ENCODE results near the gene ATP8A2. TPM values are rescaled to one million over a fixed set of nuclear protein-coding genes. Genes with fewer than 3 reads are reported as not detected.
"Not testable (repeated sequence)": the region's sequence is repeated elsewhere in the genome, so short reads cannot be mapped to it uniquely, and the experiment has no call there.

The ATP8A2 gene
- polyA plus RNA-seq (ENCODE audit: insufficient read length): 1.6 TPM

GRCh38 chr13:25371875-25372283 lies at the start of gene ATP8A2:
ATP8A2 (plus strand) TSS chr13:25371974; CDS start chr13:25372213, 239 bp downstream.
- no peak for DNase-seq

DNA sequence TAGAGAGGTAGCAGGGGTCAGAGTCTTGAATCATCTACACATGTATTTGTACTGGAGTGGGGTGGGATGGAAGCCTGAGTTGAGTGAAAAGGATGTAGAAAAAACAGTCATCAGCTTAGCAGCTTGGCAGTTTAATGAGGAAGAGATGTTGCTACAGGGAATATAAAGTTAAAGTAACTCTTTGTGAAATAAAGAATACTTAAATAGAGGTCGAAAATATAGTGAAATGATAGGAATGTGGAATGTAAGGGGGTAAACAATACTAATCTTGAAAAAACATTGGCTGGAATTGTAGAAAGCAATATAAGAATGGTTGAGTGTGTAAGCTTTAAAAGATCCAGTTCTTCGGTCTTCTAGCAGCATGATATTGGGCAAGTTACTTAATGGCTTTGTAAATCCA lies 47.7 kb upstream of the ATP8A2 start:
- DNase-seq: no peak

DNA sequence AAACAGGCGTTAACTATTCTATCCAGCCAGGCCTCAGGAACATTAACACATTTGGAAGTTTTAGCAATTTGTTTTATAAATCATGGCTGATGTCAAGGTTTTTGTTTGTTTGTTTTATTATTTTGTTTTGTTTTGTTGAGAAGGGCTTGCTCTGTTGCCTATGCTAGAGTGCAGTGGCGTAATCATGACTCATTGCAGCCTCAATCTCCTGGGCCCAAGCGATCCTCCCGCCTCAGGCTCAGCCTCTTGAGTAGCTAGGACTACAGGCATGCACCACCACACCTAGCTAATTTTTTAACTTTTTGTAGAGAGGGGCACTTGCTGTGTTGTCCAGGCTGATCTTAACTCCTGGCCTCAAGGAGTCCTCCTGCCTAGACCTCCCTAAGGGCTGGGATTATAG lies 42.1 kb upstream of the ATP8A2 start:
- DNase-seq: no peak

DNA sequence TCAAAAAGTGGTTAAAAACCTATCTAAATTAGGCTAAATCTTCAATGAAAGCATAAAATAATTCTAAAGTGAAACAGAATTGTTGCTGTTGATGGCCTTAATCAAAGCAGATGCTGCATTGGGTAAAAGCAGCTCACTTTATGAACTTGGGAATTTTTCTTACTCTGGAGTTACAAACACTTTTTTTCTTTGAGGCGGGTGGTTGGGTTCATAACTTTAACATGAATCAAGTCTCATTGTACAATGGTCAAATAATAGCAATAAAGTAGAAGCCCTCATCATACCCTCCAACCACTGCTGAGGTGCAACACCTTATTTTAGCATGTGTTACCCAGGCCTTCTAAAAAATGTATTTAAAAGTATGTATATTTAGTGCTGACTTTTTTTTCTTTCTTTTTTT lies 41.2 kb upstream of the ATP8A2 start:
- no peak for DNase-seq

- DNase-seq: no peak
Measured at GRCh38 chr13:25335856-25336255, 35.9 kb upstream of the ATP8A2 start.

DNA sequence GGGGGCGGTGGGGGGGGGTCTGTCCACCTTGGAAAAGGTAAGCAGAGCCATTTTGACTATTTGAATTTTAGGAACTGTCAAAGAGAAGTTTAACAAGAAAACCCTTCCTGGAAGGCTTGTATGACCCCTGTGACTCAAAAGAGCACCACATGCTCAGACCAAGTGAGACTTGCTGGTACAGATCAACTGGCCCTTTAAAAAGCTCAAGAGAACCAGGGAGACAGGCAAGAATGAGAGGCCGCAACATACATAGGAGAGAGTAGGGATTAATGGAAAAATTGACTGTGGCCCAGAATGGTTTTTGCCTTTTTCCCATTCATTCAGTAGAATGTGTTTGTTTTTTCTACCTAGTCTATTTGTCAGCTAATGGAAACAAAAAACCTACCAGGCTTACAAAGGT lies 26.2 kb upstream of the ATP8A2 start:
- DNase-seq: no peak

DNA sequence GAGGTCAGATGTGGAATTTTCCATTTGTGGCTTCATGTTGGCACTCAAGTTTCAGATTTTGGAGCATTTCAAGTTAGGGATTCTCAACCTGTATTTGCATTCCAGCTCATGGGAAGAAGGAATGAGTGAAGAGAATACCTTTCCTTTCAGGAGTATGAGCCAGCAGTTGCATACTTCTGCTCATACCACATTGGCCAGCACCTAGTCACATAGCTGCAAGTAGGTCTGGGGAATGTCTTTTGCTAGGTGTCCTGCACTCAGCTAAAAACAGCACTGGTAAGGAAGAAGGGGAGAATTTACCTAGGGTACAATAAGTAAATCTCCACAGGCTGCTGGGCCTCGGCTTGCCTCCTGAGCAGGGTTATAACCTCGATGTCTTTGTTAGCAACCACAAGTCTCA lies 24.6 kb upstream of the ATP8A2 start:
- no peak for DNase-seq

- no peak for DNase-seq
Measured at GRCh38 chr13:25351404-25351803, 20.4 kb upstream of the ATP8A2 start.

DNA sequence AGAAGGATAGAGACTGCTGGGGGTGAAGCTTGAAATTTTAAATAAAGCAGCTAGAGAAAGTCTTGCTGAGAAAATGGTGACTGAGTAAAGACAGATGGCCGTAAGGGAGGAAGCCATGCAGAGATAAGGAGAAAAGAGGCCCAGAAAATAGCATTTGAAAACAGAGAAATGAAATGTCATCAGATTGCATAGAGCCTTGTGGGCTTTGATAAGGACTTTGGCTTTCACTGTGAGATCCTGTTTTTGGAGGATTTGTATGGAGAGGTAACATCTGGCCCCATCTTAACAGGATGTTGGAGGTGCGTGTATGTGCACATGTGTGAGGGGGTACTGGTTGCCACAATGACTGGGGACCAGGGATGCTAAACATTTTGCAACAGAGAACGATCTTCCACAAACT lies 19.5 kb upstream of the ATP8A2 start:
- DNase-seq: no peak

DNA sequence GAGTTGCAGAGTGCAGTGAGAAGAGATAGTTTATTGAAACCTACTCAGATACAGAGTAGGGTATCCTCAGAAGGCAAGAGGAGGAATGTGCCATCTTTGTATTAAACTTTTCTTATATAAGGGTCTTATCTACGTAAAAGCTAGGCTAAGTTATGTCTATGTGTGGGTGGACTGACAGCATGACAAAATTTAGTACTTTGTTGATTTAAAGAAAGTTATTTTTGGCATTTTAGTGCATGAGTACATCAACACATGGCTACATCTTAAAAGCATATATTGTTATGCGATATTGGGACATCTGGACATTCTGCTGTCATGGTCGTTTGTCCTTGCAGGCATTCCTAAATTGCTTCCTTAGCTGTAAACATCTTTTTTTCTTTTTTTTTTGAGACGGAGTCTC lies 19.0 kb upstream of the ATP8A2 start:
- DNase-seq: no peak

- no peak for DNase-seq
Measured at GRCh38 chr13:25353344-25353743, 18.4 kb upstream of the ATP8A2 start.

GRCh38 chr13:25354377-25354776 lies 17.4 kb upstream of the ATP8A2 start:
- DNase-seq: no peak

DNA sequence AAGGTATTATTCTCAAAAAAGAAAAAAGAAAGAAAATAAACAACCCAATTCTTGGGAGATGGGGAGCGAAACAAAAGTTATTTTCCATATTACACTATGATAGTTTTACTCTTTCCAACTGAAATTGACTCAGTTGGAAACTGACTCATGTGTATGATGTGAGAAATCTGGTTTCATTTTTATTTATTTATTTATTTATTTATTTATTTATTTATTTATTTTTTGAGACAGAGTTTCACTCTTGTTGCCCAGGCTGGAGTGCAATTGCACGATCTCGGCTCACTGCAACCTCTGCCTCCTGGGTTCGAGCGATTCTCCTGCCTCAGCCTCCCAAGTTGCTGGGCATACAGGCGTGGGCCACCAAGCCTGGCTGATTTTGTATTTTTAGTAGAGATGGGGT lies 11.3 kb upstream of the ATP8A2 start:
- not testable (repeated sequence) for DNase-seq

GRCh38 chr13:25365720-25366235 lies 6.0 kb upstream of the ATP8A2 start:
- no peak for DNase-seq

DNA sequence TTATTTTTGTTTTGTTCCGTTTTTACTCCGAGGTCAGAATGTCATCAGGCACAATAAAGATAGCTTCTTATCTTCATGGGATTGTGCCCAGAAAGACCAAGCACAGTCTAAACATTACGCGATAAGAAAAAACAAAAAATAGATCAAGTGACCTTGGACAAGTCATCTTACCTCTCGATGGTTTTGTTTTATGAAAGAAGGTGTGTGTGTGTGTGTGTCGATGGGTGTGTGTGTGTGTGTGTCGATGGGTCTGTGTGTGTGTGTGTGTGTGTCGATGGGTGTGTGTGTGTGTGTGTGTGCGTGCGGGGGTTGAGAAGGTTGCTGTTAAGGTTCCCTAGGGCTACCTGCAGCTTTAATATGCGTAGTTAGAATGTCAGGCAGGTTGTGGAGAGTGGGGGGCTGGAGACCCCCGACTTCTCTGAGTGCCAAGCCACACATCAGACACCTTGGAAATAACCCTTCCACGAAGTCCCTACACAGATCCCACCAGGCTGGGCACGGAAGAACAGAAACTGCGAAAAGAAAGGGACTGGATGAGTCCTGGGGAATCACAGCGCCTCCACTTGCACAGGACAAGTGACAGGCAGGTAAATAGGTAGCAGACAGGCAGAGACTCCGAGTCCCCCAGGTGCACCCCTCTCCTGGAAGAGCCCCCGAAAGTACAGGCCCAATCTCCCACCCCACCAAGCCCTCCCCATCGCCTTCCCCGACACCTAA lies 458 bp upstream of the ATP8A2 start:
- DNase-seq: no peak

- peak; percentile 8 for DNase-seq
Measured at GRCh38 chr13:25372284-25373081, 709 bp downstream of the ATP8A2 start.

DNA sequence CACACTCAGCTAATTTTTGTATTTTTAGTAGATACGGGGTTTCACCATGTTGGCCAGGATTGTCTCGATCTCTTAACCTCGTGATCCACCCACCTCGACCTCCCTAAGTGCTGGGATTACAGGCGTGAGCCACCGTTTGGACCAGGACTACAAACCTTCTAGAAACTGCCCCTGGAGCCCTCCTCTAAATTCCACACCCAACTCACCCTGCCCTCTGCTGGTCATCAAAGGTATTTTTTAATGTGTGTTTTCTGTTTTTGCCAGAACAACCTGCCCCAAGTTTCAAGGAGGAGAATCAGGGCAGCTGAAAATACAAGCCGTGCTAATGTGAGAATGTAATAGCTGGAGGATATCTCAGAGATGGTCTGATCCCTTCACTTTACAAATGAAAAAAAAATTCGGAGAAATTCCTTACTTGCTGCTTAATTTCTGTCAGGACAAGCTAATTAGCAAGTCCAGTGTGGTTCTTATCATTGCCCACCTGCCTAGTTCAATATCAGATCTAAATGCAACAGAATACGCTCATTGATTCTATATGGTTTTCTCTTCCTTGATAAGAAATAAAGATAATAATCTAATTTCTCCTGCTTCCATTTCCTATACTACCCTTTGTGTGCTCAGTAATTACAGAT lies 4.1 kb downstream of the ATP8A2 start:
- peak; percentile 8 for DNase-seq

GRCh38 chr13:25377244-25377962 lies 5.6 kb downstream of the ATP8A2 start:
- DNase-seq: no peak

- DNase-seq: no peak
Measured at GRCh38 chr13:25378528-25378927, 6.8 kb downstream of the ATP8A2 start.

DNA sequence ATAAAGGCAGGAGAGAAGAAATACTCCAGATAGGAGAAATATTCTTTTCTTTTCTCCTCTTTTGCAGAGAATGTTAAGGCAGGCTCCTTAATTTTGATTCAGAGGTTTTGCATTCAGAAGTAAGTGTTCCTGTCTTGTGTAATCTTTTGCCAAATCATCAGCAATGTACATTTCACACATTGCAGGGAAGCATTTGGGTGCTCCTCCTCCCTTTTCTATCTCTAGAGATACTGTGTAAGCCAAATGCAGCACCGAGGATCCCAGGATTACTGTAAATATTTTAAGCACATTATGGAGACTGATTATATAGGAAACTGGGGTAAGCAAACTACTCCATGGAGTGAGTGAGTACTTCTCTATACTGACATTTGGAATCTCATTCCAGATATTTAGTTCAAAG lies 7.2 kb downstream of the ATP8A2 start:
- DNase-seq: no peak

DNA sequence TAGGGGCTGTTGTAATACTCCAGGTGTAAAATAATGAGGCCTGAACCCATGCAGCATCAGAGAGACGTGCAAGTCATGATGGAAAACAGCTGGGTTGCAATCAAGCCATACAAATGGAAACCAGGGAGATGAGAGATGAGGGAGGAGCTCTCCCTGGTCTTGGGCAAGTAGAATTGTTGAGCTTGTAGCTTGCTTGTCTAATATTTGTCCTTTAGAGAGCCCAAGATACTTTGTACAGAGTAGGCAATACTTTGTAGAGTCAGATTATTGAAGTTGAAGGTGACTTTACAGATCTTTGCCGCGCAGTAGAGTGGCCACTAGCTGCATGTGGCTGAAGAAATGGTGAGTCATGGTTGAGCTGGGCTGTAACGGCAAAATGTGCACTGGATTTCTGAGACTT lies 8.3 kb downstream of the ATP8A2 start:
- DNase-seq: no peak

DNA sequence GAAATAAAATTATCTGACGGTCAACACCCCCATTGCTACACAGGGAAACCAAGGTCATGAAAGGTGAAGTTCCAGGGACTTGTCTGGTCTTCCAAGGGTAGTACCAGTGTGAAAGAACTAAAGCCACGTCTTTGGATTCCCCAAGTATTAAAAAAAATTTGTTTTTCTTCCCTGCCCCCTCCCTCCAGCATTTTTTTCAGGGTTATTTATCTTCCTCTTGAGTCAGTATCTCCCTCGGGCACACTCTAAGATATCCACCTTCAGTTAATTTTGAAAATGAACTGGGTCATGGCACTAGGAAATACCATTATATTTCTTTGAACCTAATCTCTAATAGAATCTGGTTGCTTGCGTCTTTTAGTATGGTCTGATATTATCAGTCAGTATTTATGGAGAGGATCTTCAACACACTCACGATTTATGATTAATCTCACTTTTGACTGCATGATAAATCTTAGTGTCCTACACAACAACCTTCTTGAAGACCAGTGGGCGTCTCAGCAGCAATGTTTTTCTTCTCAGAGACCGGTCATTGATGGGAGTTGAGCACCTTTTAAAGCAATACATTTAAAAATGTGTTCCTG lies 9.1 kb downstream of the ATP8A2 start:
- DNase-seq: no peak

All from hindlimb muscle (tissue), 1 donor.